Measurements from ENCODE around the gene DSCAM. TPM values are rescaled to one million over a fixed set of nuclear protein-coding genes. Genes with fewer than 3 reads are reported as not detected.

DSCAM gene
- total RNA-seq, 4 donors from 2014 or later, result 0.19 TPM; not detected in 3

DNA sequence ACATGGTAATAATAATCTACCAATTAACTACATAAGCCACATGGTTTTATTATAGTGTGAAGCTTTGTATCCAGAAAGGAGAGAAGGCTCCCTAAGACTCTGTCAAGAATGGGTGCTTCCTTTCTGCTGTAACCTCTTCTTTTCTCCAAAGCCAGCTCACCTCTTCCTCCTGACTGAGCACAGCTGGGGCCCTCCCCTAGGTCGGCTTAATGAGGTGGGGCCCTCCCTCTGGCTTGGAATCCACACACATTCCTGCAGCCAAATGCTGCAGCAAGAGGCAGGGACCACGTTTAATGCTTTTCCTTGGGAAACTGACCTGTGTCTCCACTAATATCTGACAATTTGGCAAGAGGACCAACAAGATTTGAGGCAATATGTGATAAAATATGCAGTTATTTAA, 94.8 kb downstream of the DSCAM start:
- Histone ChIP-seq H3K27me3 (no peaks in the 10 kb centered on the region), H3K4me1 (no peaks in the 10 kb centered on the region), H3K4me3 (no peak overlapping the region), H3K9me3 (no peaks in the 10 kb centered on the region), H3K27ac (no peak overlapping the region), H3K36me3 (no peaks in the 10 kb centered on the region)
- no peak for DNase-seq
- TF ChIP-seq POLR2A (IDR thresholded peaks at IDR 0.05), result no peak
- TF ChIP-seq, protein P1, sequence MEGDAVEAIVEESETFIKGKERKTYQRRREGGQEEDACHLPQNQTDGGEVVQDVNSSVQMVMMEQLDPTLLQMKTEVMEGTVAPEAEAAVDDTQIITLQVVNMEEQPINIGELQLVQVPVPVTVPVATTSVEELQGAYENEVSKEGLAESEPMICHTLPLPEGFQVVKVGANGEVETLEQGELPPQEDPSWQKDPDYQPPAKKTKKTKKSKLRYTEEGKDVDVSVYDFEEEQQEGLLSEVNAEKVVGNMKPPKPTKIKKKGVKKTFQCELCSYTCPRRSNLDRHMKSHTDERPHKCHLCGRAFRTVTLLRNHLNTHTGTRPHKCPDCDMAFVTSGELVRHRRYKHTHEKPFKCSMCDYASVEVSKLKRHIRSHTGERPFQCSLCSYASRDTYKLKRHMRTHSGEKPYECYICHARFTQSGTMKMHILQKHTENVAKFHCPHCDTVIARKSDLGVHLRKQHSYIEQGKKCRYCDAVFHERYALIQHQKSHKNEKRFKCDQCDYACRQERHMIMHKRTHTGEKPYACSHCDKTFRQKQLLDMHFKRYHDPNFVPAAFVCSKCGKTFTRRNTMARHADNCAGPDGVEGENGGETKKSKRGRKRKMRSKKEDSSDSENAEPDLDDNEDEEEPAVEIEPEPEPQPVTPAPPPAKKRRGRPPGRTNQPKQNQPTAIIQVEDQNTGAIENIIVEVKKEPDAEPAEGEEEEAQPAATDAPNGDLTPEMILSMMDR (IDR thresholded peaks at IDR 0.05), result no peak

DNA sequence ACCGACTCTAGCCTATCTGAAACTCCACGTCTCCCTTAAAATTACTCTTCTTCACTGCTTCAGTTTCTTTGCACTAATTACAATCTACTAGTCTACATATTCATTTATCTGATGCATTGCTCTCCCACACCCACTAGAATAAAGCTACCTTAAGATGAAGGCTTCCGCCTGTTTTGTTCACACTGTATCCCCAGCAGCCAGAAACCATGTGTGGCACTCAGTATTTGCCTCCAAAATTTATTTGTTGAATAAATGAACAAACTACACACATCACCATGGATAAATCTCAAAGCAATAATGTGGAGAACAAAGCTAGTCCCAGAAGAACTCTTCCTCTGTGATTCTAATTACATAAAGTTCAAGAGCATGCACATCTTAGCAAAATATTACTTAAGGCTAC, 95.7 kb downstream of the DSCAM start:
- no peaks in the 10 kb centered on the region for H3K9me3 ChIP-seq
- no peak for TF ChIP-seq POLR2A (IDR thresholded peaks at IDR 0.05)
- TF ChIP-seq, protein P1 (IDR thresholded peaks at IDR 0.05), result no peak
- H3K27ac ChIP-seq, result no peak overlapping the region
- no peak for DNase-seq
- H3K4me3 ChIP-seq, result no peak overlapping the region
- H3K4me1 ChIP-seq, result no peaks in the 10 kb centered on the region
- no peaks in the 10 kb centered on the region for H3K36me3 ChIP-seq
- H3K27me3 ChIP-seq, result no peaks in the 10 kb centered on the region

DNA sequence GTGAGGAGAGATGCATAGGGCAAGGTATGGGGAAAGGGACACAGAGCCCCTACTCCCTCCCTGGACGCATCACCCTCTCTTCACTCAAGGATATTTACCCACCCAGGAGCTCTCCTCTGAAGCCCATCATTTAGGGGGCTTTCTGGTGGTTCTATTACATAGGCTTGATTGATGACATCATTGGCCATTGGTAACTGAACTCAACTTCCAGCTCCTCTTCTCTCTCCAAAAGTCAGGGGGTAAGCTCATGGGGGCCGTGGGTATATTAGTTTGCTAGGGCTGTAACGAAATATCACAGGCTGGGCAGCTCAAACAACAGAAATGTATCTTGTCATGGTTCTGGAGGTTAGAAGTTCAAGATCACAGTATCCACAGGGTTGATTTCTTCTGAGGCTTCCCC, 110.8 kb downstream of the DSCAM start:
- no peaks in the 10 kb centered on the region for H3K27me3 ChIP-seq
- H3K27ac ChIP-seq, result no peak overlapping the region

DNA sequence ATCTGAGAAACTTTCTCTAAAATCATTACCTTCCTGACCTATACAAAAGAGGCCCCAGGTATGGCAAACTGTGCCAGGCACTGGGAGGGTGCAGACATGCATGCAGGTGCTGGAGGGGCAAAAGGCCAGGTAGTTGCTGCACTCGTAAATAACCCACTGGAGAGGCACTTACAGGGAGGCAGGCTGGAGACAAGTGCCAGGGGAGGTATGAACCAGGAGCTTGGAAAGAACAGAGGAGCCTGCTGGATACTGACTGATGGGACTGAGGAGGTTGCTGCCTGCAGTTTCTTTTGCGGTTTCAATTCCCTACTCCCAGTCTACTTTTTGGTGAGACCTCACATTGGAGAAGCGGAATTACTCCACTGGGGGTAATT, 113.9 kb downstream of the DSCAM start:
- H3K4me3 ChIP-seq, result no peak overlapping the region
- H3K27ac ChIP-seq, result no peak overlapping the region
- no peaks in the 10 kb centered on the region for H3K9me3 ChIP-seq
- DNase-seq, result no peak
- TF ChIP-seq POLR2A (IDR thresholded peaks at IDR 0.05), result no peak
- TF ChIP-seq, protein P1 (IDR thresholded peaks at IDR 0.05), result no peak
- no peaks in the 10 kb centered on the region for H3K4me1 ChIP-seq
- no peaks in the 10 kb centered on the region for H3K27me3 ChIP-seq
- no peaks in the 10 kb centered on the region for H3K36me3 ChIP-seq

More for the DNA sequence above, 110.8 kb downstream of the DSCAM start:
- H3K9me3 ChIP-seq, result no peaks in the 10 kb centered on the region
- DNase-seq, result no peak
- H3K4me3 ChIP-seq, result no peak overlapping the region
- TF ChIP-seq, protein P1 (IDR thresholded peaks at IDR 0.05), result no peak
- TF ChIP-seq POLR2A (IDR thresholded peaks at IDR 0.05), result no peak
- no peaks in the 10 kb centered on the region for H3K4me1 ChIP-seq
- no peaks in the 10 kb centered on the region for H3K36me3 ChIP-seq

GRCh38 chr21:40732253-40733023, 114.5 kb downstream of the DSCAM start:
- H3K27me3 ChIP-seq, result no peaks in the 10 kb centered on the region
- TF ChIP-seq POLR2A (IDR thresholded peaks at IDR 0.05), result no peak
- TF ChIP-seq, protein P1 (IDR thresholded peaks at IDR 0.05), result no peak
- H3K9me3 ChIP-seq, result no peaks in the 10 kb centered on the region
- H3K4me1 ChIP-seq, result no peaks in the 10 kb centered on the region
- no peak overlapping the region for H3K4me3 ChIP-seq
- DNase-seq, result no peak
- H3K36me3 ChIP-seq, result no peaks in the 10 kb centered on the region
- no peak overlapping the region for H3K27ac ChIP-seq

All from Peyer's patch (tissue), 4 donors.